Stimulated activated CD4-positive, alpha-beta T cell treated with anti-CD3 and anti-CD28 coated beads, Interleukin-12 subunit alpha, Interleukin-12 subunit beta, amount 100 ng/mL, for 48 hours (primary cell): Measurements from ENCODE around the gene PRDM16.

Experiments used
- DNase-seq, 3 donors: peaks; one replicate each; pipeline ENCODE4 v3.0.0-alpha.2; 2020; ENCODE audit warnings: low read depth in 2 of 3, low spot score in 1 of 3

The PRDM16 gene

GRCh38 chr1:3176028-3176427 lies 107.0 kb downstream of the PRDM16 start:
- DNase-seq, result no peak

GRCh38 chr1:3176820-3177219 lies 107.8 kb downstream of the PRDM16 start:
- DNase-seq, result no peak

- DNase-seq, result no peak
Measured at GRCh38 chr1:3178279-3178678, 109.3 kb downstream of the PRDM16 start.

GRCh38 chr1:3179471-3179870 lies 110.5 kb downstream of the PRDM16 start:
- DNase-seq, result no peak

GRCh38 chr1:3180915-3181314 lies 111.9 kb downstream of the PRDM16 start:
- DNase-seq, result no peak

- DNase-seq, result no peak
Measured at GRCh38 chr1:3181956-3182355, 113.0 kb downstream of the PRDM16 start.

GRCh38 chr1:3183411-3183810 lies 114.4 kb downstream of the PRDM16 start:
- no peak for DNase-seq

GRCh38 chr1:3183813-3184212 lies 114.8 kb downstream of the PRDM16 start:
- DNase-seq, result no peak

- DNase-seq, result no peak
Measured at GRCh38 chr1:3184666-3185065, 115.7 kb downstream of the PRDM16 start.

GRCh38 chr1:3185896-3186525 lies 117.0 kb downstream of the PRDM16 start:
- no peak for DNase-seq

GRCh38 chr1:3186526-3186921 lies 117.5 kb downstream of the PRDM16 start:
- DNase-seq, result no peak

- DNase-seq, result no peak
Measured at GRCh38 chr1:3187415-3188149, 118.6 kb downstream of the PRDM16 start.

GRCh38 chr1:3188150-3188971 lies 119.4 kb downstream of the PRDM16 start:
- no peak for DNase-seq

- DNase-seq, result no peak
Measured at GRCh38 chr1:3190256-3191041, 121.4 kb downstream of the PRDM16 start.

- DNase-seq, result no peak
Measured at GRCh38 chr1:3192361-3192760, 123.4 kb downstream of the PRDM16 start.

- no peak for DNase-seq
Measured at GRCh38 chr1:3192825-3193224, 123.8 kb downstream of the PRDM16 start.

GRCh38 chr1:3193811-3194210 lies 124.8 kb downstream of the PRDM16 start:
- no peak for DNase-seq

- no peak for DNase-seq
Measured at GRCh38 chr1:3194760-3195479, 125.9 kb downstream of the PRDM16 start.

- DNase-seq, result no peak
Measured at GRCh38 chr1:3195480-3195815, 126.4 kb downstream of the PRDM16 start.

- DNase-seq, result no peak
Measured at GRCh38 chr1:3195966-3196515, 127.0 kb downstream of the PRDM16 start.
